Measurements from ENCODE around the gene RNF227. TPM values are rescaled to one million over a fixed set of nuclear protein-coding genes. Genes with fewer than 3 reads are reported as not detected.

The RNF227 gene
- total RNA-seq, 1 donor from 2014 or later, result 6.5 TPM

- DNase-seq, result peak; percentile 67
- H3K36me3 Mint-ChIP-seq (ENCODE audit: low read depth), result peaks cover 38% of the 10 kb centered on the region
- no peaks in the 10 kb centered on the region for H3K27me3 Mint-ChIP-seq
- no peaks in the 10 kb centered on the region for H3K9me3 Mint-ChIP-seq
- intact Hi-C loops (cut with micrococcal nuclease), result loop anchor here (5.0 kb wide), 2 partner anchors 43 to 202 kb away; partner anchors contain the start of genes CNTROB, TP53, TRAPPC1 and WRAP53
- H3K27ac Mint-ChIP-seq, result peak overlapping the region; percentile 47
- peaks cover 9% of the 10 kb centered on the region for H3K4me1 Mint-ChIP-seq
- H3K4me3 Mint-ChIP-seq, result no peak overlapping the region
Observed at GRCh38 chr17:7889166-7889955, 26.7 kb downstream of the RNF227 start.

GRCh38 chr17:7888184-7888920, 27.7 kb downstream of the RNF227 start, which contains the start of gene CHD3:
CHD3 (plus strand) TSS chr17:7888789; CDS start chr17:7889001, 212 bp downstream.
- Mint-ChIP-seq H3K4me1 (peaks cover 9% of the 10 kb centered on the region), H3K36me3 (ENCODE audit: low read depth) (peaks cover 29% of the 10 kb centered on the region), H3K4me3 (no peak within 1 kb of the TSS), H3K9me3 (no peaks in the 10 kb centered on the region), H3K27me3 (no peaks in the 10 kb centered on the region), H3K27ac (peak within 1 kb of the TSS; percentile 47)
- peak; percentile 83 for DNase-seq
- intact Hi-C loops (cut with micrococcal nuclease), result loop anchor here (5.0 kb wide), 2 partner anchors 44 to 201 kb away; partner anchors contain the start of genes CNTROB, TP53, TRAPPC1 and WRAP53

GRCh38 chr17:7887482-7888183, 28.5 kb downstream of the RNF227 start:
- no peaks in the 10 kb centered on the region for H3K9me3 Mint-ChIP-seq
- peaks cover 28% of the 10 kb centered on the region for H3K36me3 Mint-ChIP-seq (ENCODE audit: low read depth)
- no peak overlapping the region for H3K27ac Mint-ChIP-seq
- intact Hi-C loops (cut with micrococcal nuclease), result loop anchor here (1.0 to 5.0 kb wide), 5 partner anchors 28 to 200 kb away; partner anchors contain the start of genes CNTROB, NAA38, TP53 and TRAPPC1
- no peak overlapping the region for H3K4me3 Mint-ChIP-seq
- H3K27me3 Mint-ChIP-seq, result no peaks in the 10 kb centered on the region
- H3K4me1 Mint-ChIP-seq, result peaks cover 9% of the 10 kb centered on the region
- peak; percentile 95 for DNase-seq

GRCh38 chr17:7887038-7887481, 29.0 kb downstream of the RNF227 start:
- no peak overlapping the region for H3K27ac Mint-ChIP-seq
- H3K9me3 Mint-ChIP-seq, result no peaks in the 10 kb centered on the region
- no peak for DNase-seq
- H3K4me3 Mint-ChIP-seq, result no peak overlapping the region
- H3K4me1 Mint-ChIP-seq, result peaks cover 8% of the 10 kb centered on the region
- H3K36me3 Mint-ChIP-seq (ENCODE audit: low read depth), result peaks cover 26% of the 10 kb centered on the region
- no peaks in the 10 kb centered on the region for H3K27me3 Mint-ChIP-seq
- intact Hi-C loops (cut with micrococcal nuclease), result loop anchor here (1.0 to 5.0 kb wide), 5 partner anchors 28 to 200 kb away; partner anchors contain the start of genes CNTROB, NAA38, TP53 and TRAPPC1

- H3K4me1 Mint-ChIP-seq, result peaks cover 8% of the 10 kb centered on the region
- H3K27me3 Mint-ChIP-seq, result no peaks in the 10 kb centered on the region
- H3K4me3 Mint-ChIP-seq, result no peak overlapping the region
- H3K9me3 Mint-ChIP-seq, result no peaks in the 10 kb centered on the region
- H3K27ac Mint-ChIP-seq, result no peak overlapping the region
- intact Hi-C loops (cut with micrococcal nuclease), result loop anchor here (1.0 to 5.0 kb wide), 5 partner anchors 29 to 199 kb away; partner anchors contain the start of genes CNTROB, NAA38, TP53 and TRAPPC1
- H3K36me3 Mint-ChIP-seq (ENCODE audit: low read depth), result peaks cover 22% of the 10 kb centered on the region
- DNase-seq, result peak; percentile 87
Observed at GRCh38 chr17:7886227-7887037, 29.7 kb downstream of the RNF227 start.

- H3K27ac Mint-ChIP-seq, result peak overlapping the region; percentile 63
- no peaks in the 10 kb centered on the region for H3K27me3 Mint-ChIP-seq
- H3K36me3 Mint-ChIP-seq (ENCODE audit: low read depth), result peaks cover 15% of the 10 kb centered on the region
- intact Hi-C loops (cut with micrococcal nuclease), result loop anchor here (5.0 kb wide), 2 partner anchors 47 to 198 kb away; partner anchors contain the start of genes CNTROB, TP53, TRAPPC1 and WRAP53
- H3K9me3 Mint-ChIP-seq, result no peaks in the 10 kb centered on the region
- H3K4me3 Mint-ChIP-seq, result peak overlapping the region; percentile 54
- peak; percentile 85 for DNase-seq
- peaks cover 8% of the 10 kb centered on the region for H3K4me1 Mint-ChIP-seq
Observed at GRCh38 chr17:7885367-7886226, 30.5 kb downstream of the RNF227 start.

- intact Hi-C loops (cut with micrococcal nuclease), result loop anchor here (5.0 kb wide), 2 partner anchors 48 to 197 kb away; partner anchors contain the start of genes CNTROB, TP53, TRAPPC1 and WRAP53
- Mint-ChIP-seq H3K4me1 (peaks cover 5% of the 10 kb centered on the region), H3K36me3 (ENCODE audit: low read depth) (peaks cover 8% of the 10 kb centered on the region), H3K4me3 (peak overlapping the region; percentile 77), H3K27me3 (no peaks in the 10 kb centered on the region), H3K27ac (peak overlapping the region; percentile 91), H3K9me3 (no peaks in the 10 kb centered on the region)
- DNase-seq, result peak; percentile 80
Observed at GRCh38 chr17:7884581-7885366, 31.3 kb downstream of the RNF227 start.

GRCh38 chr17:7883781-7884386, 32.2 kb downstream of the RNF227 start:
- H3K27me3 Mint-ChIP-seq, result no peaks in the 10 kb centered on the region
- H3K4me1 Mint-ChIP-seq, result peaks cover 2% of the 10 kb centered on the region
- peak overlapping the region; percentile 73 for H3K4me3 Mint-ChIP-seq
- intact Hi-C loops (cut with micrococcal nuclease), result no loop called here
- H3K9me3 Mint-ChIP-seq, result no peaks in the 10 kb centered on the region
- DNase-seq, result peak; percentile 73
- H3K27ac Mint-ChIP-seq, result peak overlapping the region; percentile 83
- peaks cover 5% of the 10 kb centered on the region for H3K36me3 Mint-ChIP-seq (ENCODE audit: low read depth)

GRCh38 chr17:7882629-7883028, 33.5 kb downstream of the RNF227 start:
- H3K4me1 Mint-ChIP-seq, result peaks cover 2% of the 10 kb centered on the region
- H3K9me3 Mint-ChIP-seq, result no peaks in the 10 kb centered on the region
- intact Hi-C loops (cut with micrococcal nuclease), result no loop called here
- H3K27me3 Mint-ChIP-seq, result no peaks in the 10 kb centered on the region
- no peak overlapping the region for H3K27ac Mint-ChIP-seq
- H3K36me3 Mint-ChIP-seq (ENCODE audit: low read depth), result peaks cover 5% of the 10 kb centered on the region
- no peak overlapping the region for H3K4me3 Mint-ChIP-seq
- no peak for DNase-seq

GRCh38 chr17:7882068-7882467, 34.0 kb downstream of the RNF227 start:
- peaks cover 2% of the 10 kb centered on the region for H3K4me1 Mint-ChIP-seq
- no peak overlapping the region for H3K27ac Mint-ChIP-seq
- H3K36me3 Mint-ChIP-seq (ENCODE audit: low read depth), result peaks cover 7% of the 10 kb centered on the region
- H3K4me3 Mint-ChIP-seq, result no peak overlapping the region
- DNase-seq, result peak; percentile 64
- H3K9me3 Mint-ChIP-seq, result no peaks in the 10 kb centered on the region
- H3K27me3 Mint-ChIP-seq, result no peaks in the 10 kb centered on the region
- intact Hi-C loops (cut with micrococcal nuclease), result no loop called here

All from activated CD4-positive, alpha-beta T cell treated with anti-CD3 and anti-CD28 coated beads, Interleukin-2, amount 10 ng/mL, durations not matched to agents 24 days and 14 days (primary cell).